Natural killer cell (primary cell): ENCODE measurements around the gene CENPX. TPM values are rescaled to one million over a fixed set of nuclear protein-coding genes. Genes with fewer than 3 reads are reported as not detected.

Source experiments
- ATAC-seq, 3 donors: fragments of 150-1000 bp in 2 of 3; fragments of 200-7000 bp in 1 of 3; cut with Tn5 transposase; 1 replicate in 1 of 3; 2 replicates in 2 of 3; pipeline ENCODE4 v1.10.0; 2021; ENCODE audit warnings: mild to moderate bottlenecking in 2 of 3, moderate library complexity in 2 of 3
- DNase-seq, 2 donors: peaks; one replicate each; pipeline versions ENCODE4 v3.0.0 to v3.0.0-alpha.2; 2013 to 2021; ENCODE audit warnings: mixed read lengths in 1 of 2
- H3K27ac ChIP-seq: one replicate; pipeline ENCODE4 v1.5.1; 2013; ENCODE audit warnings: mild to moderate bottlenecking, low read length
- H3K27me3 ChIP-seq: one replicate; pipeline ENCODE4 v1.6.1; 2013; ENCODE audit warnings: low read length; ENCODE audit not compliant: control insufficient read depth, insufficient read depth
- H3K36me3 ChIP-seq: one replicate; pipeline ENCODE4 v1.6.1; 2013; ENCODE audit warnings: low read length; ENCODE audit not compliant: control insufficient read depth, insufficient read depth
- H3K4me1 ChIP-seq: one replicate; pipeline ENCODE4 v1.6.1; 2013; ENCODE audit warnings: low read length; ENCODE audit not compliant: control insufficient read depth, insufficient read depth
- H3K4me3 ChIP-seq: one replicate; pipeline ENCODE4 v1.5.1; 2013; ENCODE audit warnings: low read length
- H3K9me3 ChIP-seq: one replicate; pipeline ENCODE4 v1.6.1; 2013; ENCODE audit warnings: low read length; ENCODE audit not compliant: control insufficient read depth, insufficient read depth
- H3K27ac Mint-ChIP-seq, 2 donors: one replicate each; pipeline ENCODE4 v1.8.0; 2022; ENCODE audit warnings: mild to moderate bottlenecking in 2 of 2, mixed read lengths in 2 of 2, moderate library complexity in 1 of 2
- H3K27me3 Mint-ChIP-seq, 2 donors: one replicate each; pipeline ENCODE4 v1.8.0; 2022; ENCODE audit warnings: low read depth in 2 of 2, mixed read lengths in 2 of 2
- H3K36me3 Mint-ChIP-seq: one replicate; pipeline ENCODE4 v1.8.0; 2022; ENCODE audit warnings: mixed read lengths
- H3K4me1 Mint-ChIP-seq, 2 donors: one replicate each; pipeline ENCODE4 v1.8.0; 2022; ENCODE audit warnings: mixed read lengths in 2 of 2
- H3K4me3 Mint-ChIP-seq: one replicate; pipeline ENCODE4 v1.8.0; 2022; ENCODE audit warnings: mild to moderate bottlenecking, moderate library complexity, mixed read lengths
- H3K9me3 Mint-ChIP-seq, 2 donors: one replicate each; pipeline ENCODE4 v1.8.0; 2022; ENCODE audit warnings: mixed read lengths in 2 of 2
- WGBS: methylation state at CpG from one replicate; pipeline ENCODE4 v1.1.7; 2013; ENCODE audit warnings: missing lambda C conversion rate; ENCODE audit not compliant: insufficient coverage; 5-methylcytosine and 5-hydroxymethylcytosine counted together
- intact Hi-C: fragments of 100-400 bp; cut with micrococcal nuclease; formaldehyde crosslinking; loops from one replicate; pipeline ENCODE4 v1.14.2; 2022
- total RNA-seq, 4 donors: library from RNA; stranded (reverse); fragments of 120-200 nt in 1 of 4; gene quantifications; one replicate each; pipeline versions ENCODE4 v1.2.3 to v1.2.4, GENCODE V29; 2013 to 2022
- TF ChIP-seq, protein P1 (sequence below): fragments of 200-600 bp; IDR thresholded peaks from one replicate; pipeline ENCODE4 v1.8.0; 2022; ENCODE audit warnings: antibody characterized with exemption

The CENPX gene
- total RNA-seq, 3 donors from 2014 or later (not counting 1 experiment from before 2014, with no cell fraction given): 22.8 to 29.6 (median 27.0) TPM

GRCh38 chr17:82029990-82030469 lies 7.4 kb upstream of the CENPX start:
- Mint-ChIP-seq H3K4me1 (peaks cover 0 to 12% of the 10 kb centered on the region in 2 donors), H3K27me3 (peaks cover 0 to 6% of the 10 kb centered on the region in 2 donors), H3K36me3 (no peaks in the 10 kb centered on the region), H3K9me3 (no peaks in the 10 kb centered on the region), H3K27ac (peak overlapping the region in 1 of 2 donors; percentile 58), H3K4me3 (peak overlapping the region; percentile 65)
- TF ChIP-seq, protein P1, sequence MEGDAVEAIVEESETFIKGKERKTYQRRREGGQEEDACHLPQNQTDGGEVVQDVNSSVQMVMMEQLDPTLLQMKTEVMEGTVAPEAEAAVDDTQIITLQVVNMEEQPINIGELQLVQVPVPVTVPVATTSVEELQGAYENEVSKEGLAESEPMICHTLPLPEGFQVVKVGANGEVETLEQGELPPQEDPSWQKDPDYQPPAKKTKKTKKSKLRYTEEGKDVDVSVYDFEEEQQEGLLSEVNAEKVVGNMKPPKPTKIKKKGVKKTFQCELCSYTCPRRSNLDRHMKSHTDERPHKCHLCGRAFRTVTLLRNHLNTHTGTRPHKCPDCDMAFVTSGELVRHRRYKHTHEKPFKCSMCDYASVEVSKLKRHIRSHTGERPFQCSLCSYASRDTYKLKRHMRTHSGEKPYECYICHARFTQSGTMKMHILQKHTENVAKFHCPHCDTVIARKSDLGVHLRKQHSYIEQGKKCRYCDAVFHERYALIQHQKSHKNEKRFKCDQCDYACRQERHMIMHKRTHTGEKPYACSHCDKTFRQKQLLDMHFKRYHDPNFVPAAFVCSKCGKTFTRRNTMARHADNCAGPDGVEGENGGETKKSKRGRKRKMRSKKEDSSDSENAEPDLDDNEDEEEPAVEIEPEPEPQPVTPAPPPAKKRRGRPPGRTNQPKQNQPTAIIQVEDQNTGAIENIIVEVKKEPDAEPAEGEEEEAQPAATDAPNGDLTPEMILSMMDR: no peak
- no peaks in the 10 kb centered on the region for H3K36me3 ChIP-seq
- peaks cover 22% of the 10 kb centered on the region for H3K4me1 ChIP-seq
- intact Hi-C loops: loop anchor here (1.0 kb wide), 1 partner anchor 124 kb away; no protein-coding TSS in a partner anchor
- no peak overlapping the region for H3K27ac ChIP-seq
- H3K4me3 ChIP-seq: no peak overlapping the region
- peaks cover 6% of the 10 kb centered on the region for H3K27me3 ChIP-seq
- no peaks in the 10 kb centered on the region for H3K9me3 ChIP-seq
- 79% methylated on average over 31 of the region's 31 CpGs for WGBS
- DNase-seq (no peak), ATAC-seq (no peak)

- H3K27ac Mint-ChIP-seq: no peak overlapping the region
- WGBS: 97% methylated on average over 16 of the region's 16 CpGs
- TF ChIP-seq, protein P1: no peak
- peaks cover 0 to 6% of the 10 kb centered on the region in 2 donors for H3K27me3 Mint-ChIP-seq
- Histone ChIP-seq H3K36me3 (no peaks in the 10 kb centered on the region), H3K4me3 (no peak overlapping the region), H3K9me3 (no peaks in the 10 kb centered on the region), H3K4me1 (peaks cover 26% of the 10 kb centered on the region), H3K27ac (no peak overlapping the region), H3K27me3 (peaks cover 6% of the 10 kb centered on the region)
- no peaks in the 10 kb centered on the region for H3K36me3 Mint-ChIP-seq
- peak overlapping the region; percentile 65 for H3K4me3 Mint-ChIP-seq
- H3K4me1 Mint-ChIP-seq: peaks cover 0 to 11% of the 10 kb centered on the region in 2 donors
- no peaks in the 10 kb centered on the region for H3K9me3 Mint-ChIP-seq
- ATAC-seq (no peak), DNase-seq (no peak)
- intact Hi-C loops: no loop called here
These were observed 6.7 kb upstream of the CENPX start for GRCh38 chr17:82029391-82029790.

- H3K27me3 Mint-ChIP-seq: peaks cover 0 to 6% of the 10 kb centered on the region in 2 donors
- 97% methylated on average over 9 of the region's 9 CpGs for WGBS
- DNase-seq (no peak), ATAC-seq (no peak)
- H3K4me1 Mint-ChIP-seq: peaks cover 2 to 15% of the 10 kb centered on the region in 2 donors
- H3K36me3 ChIP-seq: no peaks in the 10 kb centered on the region
- peaks cover 6% of the 10 kb centered on the region for H3K27me3 ChIP-seq
- no peaks in the 10 kb centered on the region for H3K36me3 Mint-ChIP-seq
- H3K4me1 ChIP-seq: peaks cover 31% of the 10 kb centered on the region
- TF ChIP-seq, protein P1: no peak
- H3K9me3 Mint-ChIP-seq: no peaks in the 10 kb centered on the region
- no peak overlapping the region for H3K27ac ChIP-seq
- peak overlapping the region; percentile 65 for H3K4me3 Mint-ChIP-seq
- intact Hi-C loops: no loop called here
- no peak overlapping the region for H3K4me3 ChIP-seq
- H3K9me3 ChIP-seq: no peaks in the 10 kb centered on the region
- no peak overlapping the region for H3K27ac Mint-ChIP-seq
These were observed 6.3 kb upstream of the CENPX start for GRCh38 chr17:82028966-82029365.

GRCh38 chr17:82028246-82028645 lies 5.6 kb upstream of the CENPX start:
- Mint-ChIP-seq H3K9me3 (no peaks in the 10 kb centered on the region), H3K4me3 (no peak overlapping the region), H3K27me3 (peaks cover 0 to 6% of the 10 kb centered on the region in 2 donors), H3K27ac (no peak overlapping the region), H3K4me1 (peaks cover 7 to 20% of the 10 kb centered on the region in 2 donors), H3K36me3 (no peaks in the 10 kb centered on the region)
- Histone ChIP-seq H3K27me3 (peaks cover 6% of the 10 kb centered on the region), H3K4me3 (no peak overlapping the region), H3K4me1 (peaks cover 36% of the 10 kb centered on the region), H3K27ac (no peak overlapping the region), H3K36me3 (no peaks in the 10 kb centered on the region), H3K9me3 (no peaks in the 10 kb centered on the region)
- TF ChIP-seq, protein P1: no peak
- ATAC-seq (no peak), DNase-seq (no peak)
- WGBS: 97% methylated on average over 13 of the region's 13 CpGs
- intact Hi-C loops: no loop called here
